CD4-positive, alpha-beta T cell treated with Interleukin-6 at 100 ng/mL for 8 hours (primary cell): ENCODE results near the gene PERP.
"Not testable (repeated sequence)": the region's sequence is repeated elsewhere in the genome, so short reads cannot be mapped to it uniquely, and the experiment has no call there.

Experiments used
- DNase-seq: peaks from one replicate; pipeline ENCODE4 v3.0.0-alpha.2; 2020; ENCODE audit warnings: mixed read lengths, low spot score

The PERP gene

DNA sequence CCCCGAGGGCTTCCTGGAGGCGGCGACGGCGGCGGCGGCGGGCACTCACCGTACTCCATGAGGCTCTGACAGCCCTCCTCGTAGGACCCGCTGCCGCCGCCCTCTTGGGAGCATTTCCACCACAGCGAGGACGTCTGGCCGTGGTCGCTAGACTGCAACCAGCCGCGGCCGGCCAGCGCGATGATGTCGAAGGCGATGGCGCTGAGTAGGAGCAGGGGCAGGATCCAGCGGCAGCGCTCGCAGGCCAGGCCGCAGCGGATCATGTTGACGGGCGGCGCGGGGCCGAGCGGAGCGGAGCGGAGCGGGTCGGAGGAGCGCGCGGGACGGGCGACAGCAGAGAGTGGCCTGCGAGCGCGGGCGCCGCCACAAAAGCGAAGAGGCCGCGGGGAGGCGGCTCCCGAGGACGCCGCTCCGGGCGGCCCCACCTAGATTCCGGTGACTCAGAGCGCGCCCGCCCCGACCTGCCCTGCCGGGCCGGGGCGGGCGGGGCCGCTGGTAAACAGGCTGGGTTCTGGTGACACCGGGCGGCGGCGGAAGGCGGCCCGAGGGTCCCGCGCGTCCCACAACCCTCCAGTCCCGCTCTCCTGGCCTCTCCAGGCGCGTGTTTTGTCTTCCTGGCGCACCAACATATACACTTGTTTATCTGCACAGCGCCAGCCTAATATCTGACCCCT lies at the start of gene PERP:
Gene PERP (minus strand): TSS at position 342 of the 674 bp plus-strand sequence. CDS start 79 bp downstream, at position 263.
- DNase-seq = peak; percentile 58

DNA sequence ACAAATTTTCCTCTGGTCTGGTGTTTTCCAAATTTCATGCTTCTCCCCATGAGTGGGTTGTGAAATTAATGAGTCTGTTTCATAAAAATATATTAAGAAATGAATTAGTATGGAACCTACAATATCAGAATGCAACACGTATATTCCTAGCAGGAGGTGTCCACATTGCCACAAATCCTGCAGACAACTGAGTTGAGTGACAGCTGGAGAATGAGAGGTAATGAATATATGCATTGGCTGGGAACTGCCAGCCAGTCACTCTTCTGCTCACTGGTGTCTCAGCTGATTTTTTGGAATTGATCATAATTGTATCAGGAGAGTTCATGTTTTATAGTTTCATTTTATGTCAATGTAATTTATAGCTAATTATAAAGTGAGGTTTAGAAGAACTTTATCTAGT lies 48.2 kb upstream of the PERP start:
- no peak for DNase-seq

DNA sequence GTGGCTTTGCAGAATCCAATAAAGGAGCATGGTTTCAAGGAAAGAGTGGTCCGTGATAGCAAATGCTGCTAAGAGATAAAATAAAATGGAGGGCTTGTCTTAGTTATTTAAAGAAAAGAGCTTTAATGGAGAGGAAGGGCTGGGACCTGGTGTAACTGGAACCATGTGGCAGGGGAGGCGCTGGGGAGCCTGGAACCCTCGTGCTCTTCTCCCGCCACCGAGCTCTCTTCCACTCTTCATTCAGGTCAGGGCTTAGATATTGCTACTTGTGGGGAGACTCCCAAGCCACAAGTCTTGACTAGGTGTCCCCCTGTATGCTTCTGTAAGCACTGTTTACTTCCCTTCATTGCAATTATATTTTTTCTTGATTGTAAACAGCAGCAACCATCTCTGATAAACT lies 39.3 kb upstream of the PERP start:
- no peak for DNase-seq

DNA sequence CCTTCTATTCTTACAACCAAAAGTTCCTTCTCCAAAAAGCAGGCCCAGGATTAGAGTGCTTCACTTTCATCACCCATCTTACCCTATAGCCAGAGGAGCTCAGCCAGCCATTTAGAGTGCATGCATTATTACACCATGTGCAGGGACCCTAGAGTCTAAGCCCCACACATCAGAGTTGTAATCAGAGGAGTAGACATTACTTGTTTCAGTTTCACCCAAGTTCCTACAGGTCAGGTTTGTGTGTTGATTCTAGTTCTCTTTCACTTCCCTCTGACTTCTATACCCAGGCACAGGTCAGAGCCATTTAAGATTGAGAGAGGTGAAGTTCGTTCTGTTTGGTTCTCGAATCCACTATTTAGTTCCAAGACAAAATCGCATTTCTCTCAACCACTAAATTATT lies 38.2 kb upstream of the PERP start:
- no peak for DNase-seq

DNA sequence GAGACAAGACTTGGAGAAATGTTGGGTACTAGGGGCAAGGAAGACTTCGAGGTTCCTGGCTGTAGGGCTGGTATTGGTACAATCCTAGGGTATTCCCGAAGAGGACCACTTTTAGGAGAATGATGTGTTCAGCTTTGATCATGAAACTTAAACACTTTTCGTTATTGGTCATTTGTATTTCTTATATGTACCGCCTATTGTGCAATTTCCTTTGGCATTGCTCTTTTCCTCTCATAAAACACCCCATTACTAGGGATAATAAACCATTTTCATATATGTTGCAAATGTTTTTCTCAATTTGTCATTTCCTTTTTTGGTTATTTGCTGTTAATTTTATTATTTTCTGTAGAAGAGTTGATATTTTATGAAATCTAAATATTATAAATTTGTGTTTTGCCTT lies 35.6 kb upstream of the PERP start:
- DNase-seq = no peak

DNA sequence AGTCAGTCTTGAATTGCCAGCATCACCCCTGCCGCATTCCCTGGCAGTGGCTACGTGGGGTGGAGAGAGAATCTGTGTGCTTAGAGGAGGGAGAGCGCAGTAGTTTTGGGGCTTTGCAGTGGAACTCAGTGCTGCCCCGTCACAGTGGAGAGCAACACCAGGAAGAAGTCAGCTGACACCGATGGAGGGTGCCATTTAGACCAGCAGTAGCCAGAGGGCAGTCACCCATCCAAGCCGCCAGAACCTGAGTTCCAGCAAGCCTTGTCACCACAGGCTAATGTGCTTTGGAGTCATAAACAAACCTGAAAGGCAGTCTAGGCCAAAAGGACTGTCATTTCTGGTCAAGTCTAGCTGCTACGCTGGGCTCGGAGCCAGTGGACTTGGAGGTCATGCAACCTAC lies 22.0 kb upstream of the PERP start:
- no peak for DNase-seq

DNA sequence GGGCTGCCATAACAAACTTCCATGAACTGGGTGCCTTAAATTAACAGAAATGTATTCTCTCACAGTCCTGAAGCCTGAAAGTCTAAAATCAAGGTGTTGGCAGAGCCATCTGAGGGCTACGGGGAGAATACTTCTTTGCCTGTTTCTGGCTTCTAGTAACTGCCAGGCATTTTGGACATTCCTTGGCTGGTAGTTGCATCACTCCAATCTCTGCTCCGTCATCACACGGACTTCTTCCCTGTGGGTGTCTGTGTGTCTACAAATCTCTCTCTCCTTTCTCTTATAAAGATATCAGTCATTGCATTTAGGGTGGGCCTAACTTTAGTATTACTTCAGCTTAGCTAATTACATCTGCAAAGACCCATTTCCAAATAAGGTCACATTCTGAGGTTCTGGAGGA lies 20.9 kb upstream of the PERP start:
- DNase-seq = no peak

DNA sequence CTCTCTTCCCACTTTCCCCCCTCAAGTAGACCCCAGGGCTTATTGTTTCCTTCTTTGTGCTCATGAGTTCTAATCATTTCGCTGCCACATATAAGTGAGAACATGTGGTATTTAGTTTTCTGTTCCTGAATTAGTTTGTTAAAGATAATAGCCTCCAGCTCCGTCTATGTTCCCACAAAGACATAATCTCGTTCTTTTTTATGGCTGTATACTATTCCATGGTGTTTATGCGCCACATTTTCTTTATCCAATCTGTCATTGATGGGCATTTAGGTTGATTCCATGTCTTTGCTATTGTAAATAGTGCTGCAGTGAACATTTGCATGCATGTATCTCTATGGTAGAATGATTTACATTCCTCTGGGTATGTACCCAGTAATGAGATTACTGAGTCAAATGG lies 16.9 kb upstream of the PERP start:
- no peak for DNase-seq

DNA sequence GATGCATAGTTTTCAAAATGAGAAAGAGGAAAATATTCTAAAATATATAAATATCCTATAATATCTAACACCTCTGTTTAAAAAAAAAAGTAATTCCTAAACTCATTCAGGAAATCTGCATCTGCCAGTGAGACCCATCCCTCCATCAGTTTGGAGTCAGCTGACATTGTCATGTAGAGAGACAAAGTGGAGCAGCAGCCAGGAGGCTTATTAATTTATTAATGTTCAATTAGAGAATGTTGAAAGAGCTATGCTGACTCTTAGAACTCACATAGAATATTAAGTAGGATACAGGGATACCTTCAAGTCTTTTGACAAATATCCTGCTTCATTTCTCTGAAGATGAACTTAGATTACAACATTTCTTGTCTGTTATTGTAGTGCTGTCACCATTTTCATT lies 12.8 kb upstream of the PERP start:
- no peak for DNase-seq

DNA sequence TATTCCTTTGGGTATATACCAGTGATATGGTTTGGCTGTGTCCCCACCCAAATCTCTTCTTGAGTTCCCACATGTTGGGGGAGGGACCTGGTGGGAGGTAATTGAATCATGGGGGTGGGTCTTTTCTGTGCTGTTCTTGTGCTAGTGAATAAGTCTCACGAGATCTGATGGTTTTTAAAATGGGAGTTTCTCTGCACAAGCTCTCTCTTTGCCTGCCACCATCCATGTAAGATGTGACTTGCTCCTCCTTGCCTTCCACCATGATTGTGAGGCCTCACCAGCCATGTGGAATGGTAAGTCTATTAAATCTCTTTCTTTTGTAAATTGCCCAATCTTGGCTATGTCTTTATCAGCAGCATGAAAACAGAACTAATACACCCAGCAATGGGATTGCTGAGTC lies 12.0 kb upstream of the PERP start:
- DNase-seq = not testable (repeated sequence)

DNA sequence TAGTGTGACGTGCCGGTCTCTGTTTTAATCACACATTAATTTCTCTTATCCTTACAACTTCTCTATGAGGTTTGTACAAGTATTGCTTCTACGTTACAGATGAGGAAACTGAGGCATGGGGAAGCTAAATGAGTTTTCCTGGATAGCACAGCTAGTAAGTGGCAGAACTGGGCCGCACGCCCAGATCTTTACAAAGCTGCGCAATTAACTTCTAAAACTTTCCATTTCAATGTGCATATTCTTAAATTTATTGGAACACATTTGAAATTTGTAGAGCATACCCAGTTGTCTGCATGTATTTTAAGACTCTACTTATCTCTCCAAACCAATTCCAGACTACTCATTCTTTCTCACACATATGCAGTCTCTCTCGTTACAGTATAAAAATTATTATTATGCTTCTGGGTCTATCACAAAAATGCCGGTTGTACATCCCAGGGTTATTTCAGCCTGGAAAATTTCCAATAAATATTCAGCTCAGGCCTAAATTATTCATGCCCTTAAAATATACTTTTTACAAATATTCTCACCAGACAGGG lies 10.2 kb upstream of the PERP start:
- DNase-seq = no peak

DNA sequence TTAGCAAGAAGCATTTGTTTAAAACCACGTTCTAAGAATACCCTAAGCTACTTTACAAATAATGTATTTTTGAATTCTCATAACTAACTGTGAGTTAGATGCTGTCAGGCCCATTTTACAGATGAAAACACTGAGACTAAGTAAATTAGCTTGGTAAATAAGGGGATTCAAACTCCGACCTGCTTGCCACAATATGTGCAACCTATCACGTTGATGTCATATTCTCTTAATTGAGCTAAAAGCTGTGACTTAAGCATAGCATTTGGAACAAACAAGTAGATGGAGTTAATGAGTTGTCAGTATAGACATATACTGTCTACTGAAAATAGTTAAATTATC lies 9.4 kb upstream of the PERP start:
- no peak for DNase-seq

DNA sequence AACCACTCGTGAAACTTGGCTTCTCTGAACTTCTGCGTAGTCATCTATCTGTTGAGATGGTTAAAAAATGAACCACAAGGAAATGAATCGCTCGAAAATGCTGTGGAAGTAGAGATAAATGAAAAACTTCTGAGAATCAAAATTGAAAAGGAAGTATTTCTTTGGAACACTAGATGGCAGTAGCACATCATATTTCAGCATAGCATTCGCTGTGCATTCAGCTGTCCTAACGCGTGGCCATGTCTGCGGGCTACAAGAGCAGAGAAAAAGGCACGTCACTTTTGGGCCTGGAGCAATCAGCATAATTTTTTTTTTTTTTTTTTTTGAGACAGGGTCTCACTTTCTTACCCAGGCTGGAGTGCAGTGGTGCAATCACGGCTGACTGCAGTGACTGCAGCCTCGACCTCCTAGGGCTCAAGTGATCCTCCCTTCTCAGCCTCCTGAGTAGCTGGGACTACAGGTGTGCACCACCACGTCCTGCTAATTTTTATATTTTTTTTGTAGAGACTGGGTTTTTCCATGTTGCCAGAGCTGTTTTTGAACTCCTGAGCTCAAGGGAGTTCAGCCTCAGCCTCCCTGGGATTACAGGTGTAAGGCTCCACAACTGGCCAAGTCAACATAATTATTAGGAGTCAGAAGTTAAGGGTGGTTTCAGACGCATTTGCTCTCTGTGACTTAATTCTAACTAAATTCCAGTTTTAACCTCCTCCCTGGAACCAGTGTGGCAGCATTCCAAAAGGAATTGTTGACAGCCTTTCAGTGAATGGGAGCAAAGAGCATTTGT lies 8.8 kb upstream of the PERP start:
- DNase-seq = peak; percentile 53

DNA sequence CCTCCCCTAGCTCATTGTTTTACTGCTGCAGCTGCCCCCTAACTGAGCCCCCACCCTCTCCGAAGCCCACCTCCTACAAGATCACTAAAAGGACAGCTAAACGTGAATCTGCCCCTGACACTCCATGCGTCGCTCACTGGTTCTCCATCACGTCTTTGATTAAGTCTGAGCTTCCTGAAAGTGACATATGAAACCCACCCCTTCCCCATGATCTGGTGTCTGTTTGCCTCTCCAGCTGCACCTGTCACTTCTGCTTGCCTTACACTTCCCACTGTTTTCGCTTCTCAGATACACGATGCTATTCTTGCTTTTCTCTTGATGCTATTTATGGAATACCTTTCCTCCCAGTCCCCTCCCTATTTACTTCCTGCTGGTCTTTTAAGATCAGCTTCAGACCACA lies 8.0 kb upstream of the PERP start:
- no peak for DNase-seq

DNA sequence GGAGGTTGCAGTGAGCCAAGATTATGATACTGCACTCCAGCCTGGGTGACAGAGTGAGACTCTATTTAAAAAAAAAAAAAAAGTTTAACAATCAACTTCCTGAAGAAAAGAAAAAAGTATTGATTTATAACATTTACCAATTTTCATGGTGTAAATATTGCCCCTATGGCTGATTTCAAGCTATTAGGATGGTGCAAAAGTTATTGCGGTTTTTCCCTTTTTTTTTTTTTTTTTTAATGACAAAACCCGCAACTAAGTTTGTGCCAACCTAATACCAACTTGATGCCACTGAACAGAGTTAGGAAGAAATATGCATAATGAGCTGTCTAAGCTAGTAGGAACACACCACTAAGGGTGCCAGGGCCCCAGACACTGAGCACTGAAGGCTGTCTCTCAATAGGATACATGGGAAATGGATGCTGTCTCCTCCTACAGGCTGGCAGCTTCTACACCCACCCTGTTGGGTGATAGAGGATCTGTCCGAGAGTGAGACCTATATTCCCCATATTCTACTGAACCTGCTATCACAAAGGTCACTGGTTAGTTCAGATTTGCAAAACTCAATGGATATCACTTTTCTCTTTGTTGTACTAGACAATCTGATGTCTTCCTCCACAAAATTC lies 6.5 kb upstream of the PERP start:
- DNase-seq = no peak

DNA sequence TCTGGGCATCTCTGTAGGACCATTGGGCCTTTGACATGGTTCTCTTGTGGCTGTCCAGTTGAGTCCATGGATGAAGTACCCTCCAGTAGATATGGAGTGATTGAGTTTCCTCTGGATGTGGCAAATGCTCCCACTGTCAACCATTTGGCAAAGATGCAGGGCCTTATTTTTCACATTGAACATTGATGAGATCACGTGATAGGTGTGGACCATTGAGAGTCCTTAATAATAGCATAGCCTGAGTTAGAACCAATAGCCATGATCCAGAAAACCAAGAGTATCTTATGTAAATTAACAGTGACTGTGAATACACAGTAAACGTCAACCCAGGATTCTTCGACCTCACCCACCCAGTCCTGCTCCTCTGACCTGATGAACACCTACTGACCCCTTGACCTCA lies 3.0 kb upstream of the PERP start:
- no peak for DNase-seq

DNA sequence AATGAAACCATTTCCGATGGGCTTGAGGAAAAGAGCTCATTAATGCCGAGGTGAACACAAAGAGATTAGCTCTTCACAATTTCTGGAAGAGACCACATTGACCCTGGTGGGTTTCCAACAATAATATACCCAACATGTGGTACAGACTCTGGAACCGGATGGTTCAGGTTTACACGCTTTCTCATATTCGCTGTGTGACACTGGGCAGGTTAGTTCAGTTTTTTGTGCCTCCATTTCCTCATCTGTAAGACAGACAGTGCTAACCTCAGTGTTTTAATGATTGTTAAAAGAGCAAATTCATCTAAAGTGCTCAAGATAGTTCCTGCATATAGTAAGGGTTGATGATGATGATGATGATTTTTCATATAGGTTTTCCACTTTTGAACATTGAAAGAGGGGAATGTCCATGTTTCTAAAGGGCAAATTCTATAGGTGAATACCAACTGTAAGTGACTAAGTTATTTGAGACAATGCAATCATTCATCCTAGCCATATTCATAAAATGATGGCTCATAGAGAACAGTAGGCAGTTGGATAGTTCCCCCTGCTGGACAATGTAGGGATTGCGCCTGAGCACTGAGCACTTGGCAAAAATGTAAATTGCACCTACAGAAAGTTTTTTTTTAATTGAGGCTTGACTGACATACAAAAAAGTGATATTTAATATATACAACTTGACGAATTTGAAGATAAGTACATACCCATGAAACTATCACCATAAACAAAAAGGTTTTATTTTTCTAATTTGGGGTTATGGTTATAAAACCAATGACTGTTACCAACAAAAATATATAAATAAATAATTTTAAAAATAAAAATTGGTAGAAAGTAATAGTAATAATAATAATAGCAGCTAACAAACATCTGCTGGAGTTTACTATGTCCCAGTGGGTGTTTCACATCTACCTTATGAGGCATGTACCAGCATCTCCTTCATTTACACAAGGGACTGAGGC lies 2.1 kb upstream of the PERP start:
- DNase-seq = peak; percentile 69

DNA sequence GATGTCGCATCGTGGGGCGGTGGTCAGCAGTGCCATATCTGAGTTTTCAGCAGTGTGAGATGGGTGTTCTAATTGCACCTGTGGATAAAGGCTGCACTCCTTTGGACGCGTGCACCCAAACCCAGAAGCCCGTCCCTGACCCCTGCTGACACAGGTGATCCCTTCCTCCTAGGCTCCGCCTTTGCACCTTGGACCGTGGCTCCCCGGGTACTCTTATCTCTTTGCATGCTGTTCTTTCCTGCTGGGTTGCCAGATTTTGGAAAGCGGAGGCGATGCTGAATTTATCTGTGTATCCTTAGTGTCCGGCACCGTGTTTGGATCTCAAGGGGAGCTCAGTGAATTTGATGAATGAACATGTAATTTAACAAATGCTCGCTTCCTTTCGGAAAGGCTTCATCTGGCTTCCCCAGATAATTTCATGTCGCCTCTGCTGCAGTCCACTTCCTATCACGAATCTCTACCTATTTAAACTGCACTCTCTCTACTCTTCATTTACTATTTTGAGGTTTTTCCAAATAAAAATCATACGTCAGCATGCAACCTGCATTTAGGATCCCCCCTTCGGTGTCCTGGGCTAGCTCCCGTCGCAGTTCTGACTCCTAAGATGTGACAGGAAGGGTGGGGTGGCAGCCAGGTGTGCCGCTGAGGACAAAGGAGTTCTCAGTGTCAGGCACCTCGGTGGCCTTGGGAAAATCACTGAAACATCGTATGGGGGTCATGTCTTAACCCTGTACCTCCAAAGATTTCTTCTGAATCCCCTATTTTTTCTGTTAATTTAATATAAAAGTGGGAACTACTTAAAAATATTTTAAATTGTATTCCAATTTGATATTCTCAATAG lies 753 bp upstream of the PERP start:
- peak; percentile 8 for DNase-seq

DNA sequence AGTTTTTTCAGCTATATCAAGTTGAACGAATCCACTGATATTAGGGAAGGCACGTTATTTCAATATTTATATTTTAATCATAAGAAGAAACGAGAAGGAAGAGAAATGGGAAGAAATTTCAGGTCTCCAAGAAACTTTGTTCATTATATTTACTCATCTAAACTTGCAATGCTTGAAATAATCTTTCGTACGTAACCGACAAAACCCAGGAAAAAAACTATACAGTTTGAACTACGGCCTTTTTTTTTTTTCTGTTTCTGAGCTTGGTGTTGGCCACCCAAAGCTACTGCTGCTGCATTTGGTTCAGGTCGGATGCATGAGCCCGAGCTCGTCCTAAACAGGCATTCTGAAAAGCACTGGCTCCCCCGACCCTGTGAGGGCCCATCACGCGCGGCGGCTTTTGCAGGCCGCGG lies 548 bp downstream of the PERP start:
- no peak for DNase-seq

DNA sequence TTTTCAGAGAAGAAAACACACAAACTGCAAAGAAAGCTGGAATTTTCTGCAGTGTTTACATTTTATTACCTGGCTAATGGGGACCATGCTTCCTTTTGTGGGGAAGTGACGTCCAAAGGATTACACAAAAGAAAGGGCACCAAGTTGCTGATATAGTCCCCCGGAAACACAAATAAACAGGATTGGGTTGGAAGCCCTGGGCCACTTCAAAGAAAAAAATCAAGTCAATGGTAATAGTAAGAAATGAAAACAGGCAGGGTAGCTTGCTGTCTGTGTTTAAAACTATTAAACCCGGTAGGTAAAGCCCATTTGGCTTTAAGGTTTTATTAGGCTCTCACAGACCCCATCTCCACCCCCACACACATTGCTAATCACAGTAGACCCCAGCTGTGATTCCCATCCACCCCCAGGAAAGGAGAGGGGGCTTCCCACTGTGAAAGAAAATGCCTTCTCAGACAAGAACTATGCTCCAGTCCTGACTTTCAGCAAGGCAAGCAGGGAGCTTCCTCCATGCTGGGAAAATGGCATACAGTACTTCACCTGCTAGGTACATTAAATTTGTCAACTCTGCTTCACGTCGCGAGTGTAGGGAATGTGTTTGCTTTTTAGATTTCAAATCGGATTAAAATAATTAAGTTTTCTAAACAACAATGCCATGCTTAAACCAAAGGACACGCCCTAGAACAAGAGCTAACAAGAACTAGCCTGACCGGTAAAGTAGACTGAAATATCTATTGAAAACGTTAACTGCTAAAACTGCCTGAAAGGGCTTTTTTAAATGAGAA lies 1.1 kb downstream of the PERP start:
- no peak for DNase-seq
